Stimulated activated CD4-positive, alpha-beta T cell treated with anti-CD3 and anti-CD28 coated beads, Interleukin-15, amount 100 ng/mL, for 24 hours (primary cell): ENCODE data around the gene ARHGEF17.
"Not testable (repeated sequence)": the region's sequence is repeated elsewhere in the genome, so short reads cannot be mapped to it uniquely, and the experiment has no call there.

Experiments
- DNase-seq: peaks from one replicate; pipeline ENCODE4 v3.0.0-alpha.2; 2020

ARHGEF17 gene

GRCh38 chr11:73274191-73274590 is 33.9 kb upstream of the ARHGEF17 start:
- not testable (repeated sequence) for DNase-seq

GRCh38 chr11:73274722-73275380 is 33.2 kb upstream of the ARHGEF17 start:
- no peak for DNase-seq

- no peak for DNase-seq
Measured at GRCh38 chr11:73275381-73275750, 32.7 kb upstream of the ARHGEF17 start.

- DNase-seq, result no peak
Measured at GRCh38 chr11:73277467-73277866, 30.6 kb upstream of the ARHGEF17 start.

GRCh38 chr11:73280626-73281025 is 27.4 kb upstream of the ARHGEF17 start:
- no peak for DNase-seq

GRCh38 chr11:73281201-73281741 is 26.8 kb upstream of the ARHGEF17 start:
- no peak for DNase-seq

GRCh38 chr11:73281796-73282660 is 26.0 kb upstream of the ARHGEF17 start:
- no peak for DNase-seq

GRCh38 chr11:73283276-73284000 is 24.6 kb upstream of the ARHGEF17 start:
- DNase-seq, result no peak

GRCh38 chr11:73284106-73284505 is 24.0 kb upstream of the ARHGEF17 start:
- DNase-seq, result no peak

- no peak for DNase-seq
Measured at GRCh38 chr11:73285721-73286120, 22.4 kb upstream of the ARHGEF17 start.

- no peak for DNase-seq
Measured at GRCh38 chr11:73286240-73286810, 21.8 kb upstream of the ARHGEF17 start.

- no peak for DNase-seq
Measured at GRCh38 chr11:73287400-73288101, 20.5 kb upstream of the ARHGEF17 start.

GRCh38 chr11:73288192-73288872 is 19.7 kb upstream of the ARHGEF17 start:
- DNase-seq, result no peak

GRCh38 chr11:73288873-73289707 is 19.0 kb upstream of the ARHGEF17 start:
- DNase-seq, result peak; percentile 63

- no peak for DNase-seq
Measured at GRCh38 chr11:73290536-73290935, 17.5 kb upstream of the ARHGEF17 start.

GRCh38 chr11:73291196-73291595 is 16.9 kb upstream of the ARHGEF17 start:
- DNase-seq, result no peak

- DNase-seq, result no peak
Measured at GRCh38 chr11:73291781-73292524, 16.1 kb upstream of the ARHGEF17 start.

GRCh38 chr11:73292525-73292894 is 15.6 kb upstream of the ARHGEF17 start:
- DNase-seq, result no peak

- DNase-seq, result no peak
Measured at GRCh38 chr11:73293356-73293936, 14.6 kb upstream of the ARHGEF17 start.

- no peak for DNase-seq
Measured at GRCh38 chr11:73294604-73295003, 13.5 kb upstream of the ARHGEF17 start.
